MM.1S (cell line): ENCODE results near the gene RPTOR.
A peak's percentile ranks its signal among the peaks of the same experiment; 100 is the strongest.

ENCODE experiments used
- DNase-seq: peaks from one replicate; pipeline ENCODE4 v3.0.0-alpha.2; 2015
- H2AFZ ChIP-seq: fragments of 300-600 bp; sonication (generic); 2 replicates; pipeline ENCODE4 v1.6.0; 2016; ENCODE audit warnings: antibody characterized with exemption, low read length
- H3F3A ChIP-seq: fragments of 300-600 bp; sonication (generic); 2 replicates; pipeline ENCODE4 v1.6.1; 2016; ENCODE audit warnings: mild to moderate bottlenecking, antibody characterized with exemption, low read length, moderate library complexity, mixed read lengths; ENCODE audit not compliant: insufficient read depth
- H3K27ac ChIP-seq: fragments of 300-600 bp; sonication (generic); 2 replicates; pipeline ENCODE4 v1.5.1; 2016; ENCODE audit warnings: mild to moderate bottlenecking, low read length
- H3K27me3 ChIP-seq: fragments of 300-600 bp; sonication (generic); replicated peaks from 2 replicates; pipeline ENCODE4 v1.6.0; 2016; ENCODE audit warnings: low read length; ENCODE audit not compliant: insufficient read depth
- H3K36me3 ChIP-seq: fragments of 300-600 bp; sonication (generic); replicated peaks from 2 replicates; pipeline ENCODE4 v1.6.1; 2016; ENCODE audit warnings: mild to moderate bottlenecking, low read length, mixed read lengths; ENCODE audit not compliant: insufficient read depth
- H3K4me1 ChIP-seq: fragments of 300-600 bp; sonication (generic); 2 replicates; pipeline ENCODE4 v1.6.1; 2016; ENCODE audit warnings: low read length, mixed read lengths
- H3K4me2 ChIP-seq: fragments of 300-600 bp; sonication (generic); 2 replicates; pipeline ENCODE4 v1.6.0; 2016; ENCODE audit warnings: low read depth, low read length
- H3K4me3 ChIP-seq: fragments of 300-600 bp; sonication (generic); 2 replicates; pipeline ENCODE4 v1.5.1; 2016; ENCODE audit warnings: low read length, mixed read lengths
- H3K79me2 ChIP-seq: fragments of 300-600 bp; sonication (generic); 2 replicates; pipeline ENCODE4 v1.6.1; 2016; ENCODE audit warnings: mixed run types, low read length, mixed read lengths
- H3K9ac ChIP-seq: fragments of 300-600 bp; sonication (generic); 2 replicates; pipeline ENCODE4 v1.6.1; 2016; ENCODE audit warnings: low read length, mixed read lengths
- H3K9me2 ChIP-seq: fragments of 300-600 bp; sonication (generic); replicated peaks from 2 replicates; pipeline ENCODE4 v1.6.1; 2016; ENCODE audit warnings: mild to moderate bottlenecking, low read length, mixed read lengths; ENCODE audit not compliant: insufficient read depth
- H3K9me3 ChIP-seq: fragments of 300-600 bp; sonication (generic); replicated peaks from 2 replicates; pipeline ENCODE4 v1.6.1; 2016; ENCODE audit warnings: mild to moderate bottlenecking, low read length, mixed read lengths; ENCODE audit not compliant: insufficient read depth
- H4K20me1 ChIP-seq: fragments of 300-600 bp; sonication (generic); 2 replicates; pipeline ENCODE4 v1.6.1; 2016; ENCODE audit warnings: mild to moderate bottlenecking, low read length, moderate library complexity, mixed read lengths; ENCODE audit not compliant: insufficient read depth
- CTCF ChIP-seq: fragments of 300-600 bp; sonication (generic); IDR thresholded peaks from 2 replicates; pipeline ENCODE4 v1.5.1; 2016; ENCODE audit warnings: antibody characterized with exemption, low read length, mixed read lengths
- EZH2 ChIP-seq: fragments of 300-600 bp; sonication (generic); optimal IDR thresholded peaks from 2 replicates; pipeline ENCODE3; 2017; ENCODE audit warnings: low read depth, mild to moderate bottlenecking, antibody characterized with exemption, low read length, mixed read lengths
- EZH2phosphoT487 ChIP-seq: fragments of 300-600 bp; sonication (generic); IDR thresholded peaks from 2 replicates; pipeline ENCODE4 v1.6.1; 2018; ENCODE audit warnings: antibody characterized with exemption, low read length

The RPTOR gene

GRCh38 chr17:80731323-80731722 lies 186.7 kb downstream of the RPTOR start:
- Histone ChIP-seq H3K9me2 (no peaks in the 10 kb centered on the region), H3K4me2 (peak overlapping the region; percentile 12; the same call in 1 of the 2 replicates), H3K9me3 (no peaks in the 10 kb centered on the region), H3K4me3 (no peak overlapping the region), H3K9ac (no peak overlapping the region), H2AFZ (no peak overlapping the region), H3K27ac (peak overlapping the region; percentile 3; the same call in 1 of the 2 replicates), H3K4me1 (0 out of 2 replicates have a peak, but pooled peaks cover 3% of the 10 kb centered on the region), H3K36me3 (no peaks in the 10 kb centered on the region), H3K27me3 (no peaks in the 10 kb centered on the region), H3F3A (0 out of 2 replicates have a peak, but pooled peaks cover under 1% of the 10 kb centered on the region), H4K20me1 (no peaks in the 10 kb centered on the region), H3K79me2 (no peaks in the 10 kb centered on the region)
- DNase-seq: no peak
- TF ChIP-seq EZH2 (no peak), CTCF (no peak), EZH2phosphoT487 (no peak)

- Histone ChIP-seq H2AFZ (no peak overlapping the region), H3K4me1 (peaks cover 11% of the 10 kb centered on the region; the same call in 1 of the 2 replicates), H3K4me2 (no peak overlapping the region), H3K9me2 (no peaks in the 10 kb centered on the region), H3K4me3 (no peak overlapping the region), H3K9me3 (no peaks in the 10 kb centered on the region), H3K9ac (no peak overlapping the region), H3K36me3 (no peaks in the 10 kb centered on the region), H3K79me2 (no peaks in the 10 kb centered on the region), H3K27me3 (no peaks in the 10 kb centered on the region), H3F3A (0 out of 2 replicates have a peak, but pooled peaks cover 10% of the 10 kb centered on the region), H4K20me1 (no peaks in the 10 kb centered on the region), H3K27ac (no peak overlapping the region)
- TF ChIP-seq EZH2phosphoT487 (no peak), EZH2 (no peak), CTCF (no peak)
- no peak for DNase-seq
Measured at GRCh38 chr17:80732268-80732667, 187.6 kb downstream of the RPTOR start.

GRCh38 chr17:80737106-80738019 lies 192.7 kb downstream of the RPTOR start:
- peak overlapping the region; percentile 25; the same call in 1 of the 2 replicates for H3K9ac ChIP-seq
- H3K9me2 ChIP-seq: no peaks in the 10 kb centered on the region
- H3K4me2 ChIP-seq: peak overlapping the region; percentile 38; the same call in 1 of the 2 replicates
- no peaks in the 10 kb centered on the region for H4K20me1 ChIP-seq
- no peak overlapping the region for H3K4me3 ChIP-seq
- 0 out of 2 replicates have a peak, but pooled peaks cover 15% of the 10 kb centered on the region for H3F3A ChIP-seq
- 0 out of 2 replicates have a peak, but pooled peaks cover 3% of the 10 kb centered on the region for H3K79me2 ChIP-seq
- no peaks in the 10 kb centered on the region for H3K9me3 ChIP-seq
- H3K27me3 ChIP-seq: no peaks in the 10 kb centered on the region
- H2AFZ ChIP-seq: no peak overlapping the region
- TF ChIP-seq CTCF (peak; percentile 31), EZH2phosphoT487 (no peak), EZH2 (no peak)
- DNase-seq: peak; percentile 81
- H3K36me3 ChIP-seq: no peaks in the 10 kb centered on the region
- peaks cover 21% of the 10 kb centered on the region for H3K4me1 ChIP-seq
- H3K27ac ChIP-seq: peak overlapping the region; percentile 80
